Cardiac septum (tissue), 1 donor: ENCODE data around the gene USP2. TPM values are rescaled to one million over a fixed set of nuclear protein-coding genes. Genes with fewer than 3 reads are reported as not detected.

Experiments
- DNase-seq: peaks from one replicate; pipeline ENCODE4 v3.0.0-alpha.2; 2020; ENCODE audit warnings: low spot score
- intact Hi-C: fragments of 100-400 bp; cut with DNase I; formaldehyde crosslinking; loops from one replicate; pipeline ENCODE4 v1.14.0; 2022
- long read RNA-seq: library from polyadenylated mRNA; unstranded; transcript quantifications from one replicate; pipeline ENCODE4 v2.0.0, GENCODE V29; 2021
- total RNA-seq: library from RNA; stranded (reverse); fragmentation: NEBNext Ultra II Directional; extraction: Animal tissue kit (Norgen Biotek cat#: 25700); gene quantifications from one replicate; pipeline ENCODE4 v1.2.1, GENCODE V29; 2021
- donor health status: DM: no; HTN: no; CAD: no.

USP2 gene, protein sequence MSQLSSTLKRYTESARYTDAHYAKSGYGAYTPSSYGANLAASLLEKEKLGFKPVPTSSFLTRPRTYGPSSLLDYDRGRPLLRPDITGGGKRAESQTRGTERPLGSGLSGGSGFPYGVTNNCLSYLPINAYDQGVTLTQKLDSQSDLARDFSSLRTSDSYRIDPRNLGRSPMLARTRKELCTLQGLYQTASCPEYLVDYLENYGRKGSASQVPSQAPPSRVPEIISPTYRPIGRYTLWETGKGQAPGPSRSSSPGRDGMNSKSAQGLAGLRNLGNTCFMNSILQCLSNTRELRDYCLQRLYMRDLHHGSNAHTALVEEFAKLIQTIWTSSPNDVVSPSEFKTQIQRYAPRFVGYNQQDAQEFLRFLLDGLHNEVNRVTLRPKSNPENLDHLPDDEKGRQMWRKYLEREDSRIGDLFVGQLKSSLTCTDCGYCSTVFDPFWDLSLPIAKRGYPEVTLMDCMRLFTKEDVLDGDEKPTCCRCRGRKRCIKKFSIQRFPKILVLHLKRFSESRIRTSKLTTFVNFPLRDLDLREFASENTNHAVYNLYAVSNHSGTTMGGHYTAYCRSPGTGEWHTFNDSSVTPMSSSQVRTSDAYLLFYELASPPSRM
- total RNA-seq: 80.0 TPM
- long read RNA-seq, transcript USP2-204 (12 exons, 1,704 nt): major isoform, 15 of 46 reads
- long read RNA-seq, partial matches to known transcripts: 22 of 46 reads
- long read RNA-seq, other reads (novel, unspliced or antisense): 9 of 46 reads

DNA sequence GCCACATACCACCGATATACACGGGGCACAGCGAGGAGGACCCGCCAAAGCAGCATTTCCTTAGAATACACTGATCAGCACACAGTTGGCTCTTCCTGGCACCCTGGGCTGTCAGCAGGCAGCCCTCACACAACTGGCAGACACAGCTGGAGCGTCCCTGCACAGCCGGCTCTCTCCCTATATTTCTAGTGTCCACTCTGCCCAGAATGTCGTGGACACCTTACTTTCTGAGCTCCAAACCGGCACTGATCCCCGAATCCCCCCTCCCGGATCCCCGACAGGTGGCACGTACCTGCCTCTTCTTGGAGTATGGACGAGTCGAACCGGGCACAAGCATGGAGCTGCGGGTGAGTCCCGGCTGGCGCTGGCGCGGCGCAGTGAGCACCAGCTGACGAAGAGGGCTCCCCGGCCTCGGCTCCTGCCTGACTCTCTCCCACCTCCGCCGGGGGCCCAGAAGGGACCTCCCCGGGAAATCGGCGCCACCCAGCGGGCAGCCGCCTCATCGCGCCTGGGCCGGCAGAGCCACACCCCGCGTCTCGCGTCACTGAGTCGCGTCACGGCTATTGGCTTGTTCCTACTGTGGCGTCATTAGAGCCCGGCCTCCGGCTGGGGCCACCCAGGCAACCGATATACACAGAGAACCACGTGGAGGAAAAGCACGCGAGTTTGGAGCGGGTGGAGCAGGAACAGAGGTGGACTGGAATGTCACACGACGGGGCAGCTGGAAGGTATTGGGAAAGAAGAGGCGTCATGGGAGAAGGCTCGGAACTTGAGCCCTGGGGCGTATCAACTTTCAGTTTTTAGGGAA is at the start of gene USP2:
TSS of gene USP2 (minus strand) at position 510 of the 808 bp plus-strand sequence. CDS start 8,210 bp downstream, outside the sequence.
- intact Hi-C loops: loop anchor here (5.0 kb wide), 1 partner anchor 91 kb away; no protein-coding TSS in a partner anchor
- DNase-seq: peak; percentile 98

DNA sequence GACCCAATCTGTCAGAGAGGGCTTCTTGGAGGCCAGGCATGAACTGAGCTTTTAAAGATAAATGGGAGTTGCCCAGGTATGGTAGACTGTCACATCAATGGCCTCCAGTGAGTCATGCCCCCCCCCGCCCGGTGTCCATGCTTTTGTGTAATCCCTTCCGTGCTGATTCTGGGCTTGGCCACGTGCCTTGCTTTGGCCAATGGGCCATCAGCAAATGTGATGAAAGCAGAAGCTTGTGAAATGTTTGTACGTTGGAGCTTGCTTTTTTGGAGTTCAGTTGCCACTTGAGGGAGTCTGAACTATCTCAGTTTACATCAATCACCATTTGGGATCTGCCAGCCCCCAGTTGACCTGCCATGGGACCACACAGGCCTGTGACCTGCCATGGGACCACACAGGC is 45.8 kb upstream of the USP2 start:
- no peak for DNase-seq
- intact Hi-C loops: no loop called here

DNA sequence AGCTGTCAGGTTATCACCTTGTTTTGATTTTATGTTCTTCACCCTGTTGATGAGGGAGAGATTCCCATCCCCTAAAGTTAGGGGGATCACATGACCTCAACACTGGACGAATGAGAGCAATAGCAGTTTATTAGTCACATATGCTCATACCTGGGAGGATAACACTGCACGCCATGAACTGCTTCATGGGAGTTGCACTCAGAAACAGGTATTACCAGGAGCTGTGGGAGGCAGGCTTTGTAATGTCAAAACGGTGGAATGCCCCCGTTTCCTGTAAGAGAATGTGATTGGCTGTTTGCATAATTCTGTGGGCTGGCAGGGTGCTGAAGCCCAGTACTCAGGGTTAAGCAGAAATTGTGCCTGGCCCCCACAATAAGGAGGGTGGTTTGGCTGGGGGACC is 44.7 kb upstream of the USP2 start:
- intact Hi-C loops: no loop called here
- DNase-seq: no peak

DNA sequence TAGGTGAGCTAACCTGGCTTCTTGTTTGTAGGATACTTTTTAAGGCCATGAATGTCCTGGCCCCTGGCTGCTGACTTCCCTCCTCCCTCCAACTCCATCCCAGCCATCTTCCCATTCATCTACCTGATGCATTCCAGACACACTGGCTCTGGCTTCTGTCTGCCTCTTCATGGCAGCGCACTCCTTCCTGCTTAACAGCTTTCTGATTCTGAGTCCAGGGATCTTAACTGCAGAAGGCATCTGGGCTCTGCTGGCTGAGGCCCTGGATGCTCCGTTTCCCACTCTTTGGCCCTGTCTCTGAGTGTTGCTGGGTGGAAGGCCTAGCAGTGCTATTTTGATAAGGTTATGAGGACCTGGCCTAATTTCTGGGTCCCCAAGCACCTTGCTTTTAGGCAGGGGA is 43.3 kb upstream of the USP2 start:
- intact Hi-C loops: no loop called here
- DNase-seq: no peak

DNA sequence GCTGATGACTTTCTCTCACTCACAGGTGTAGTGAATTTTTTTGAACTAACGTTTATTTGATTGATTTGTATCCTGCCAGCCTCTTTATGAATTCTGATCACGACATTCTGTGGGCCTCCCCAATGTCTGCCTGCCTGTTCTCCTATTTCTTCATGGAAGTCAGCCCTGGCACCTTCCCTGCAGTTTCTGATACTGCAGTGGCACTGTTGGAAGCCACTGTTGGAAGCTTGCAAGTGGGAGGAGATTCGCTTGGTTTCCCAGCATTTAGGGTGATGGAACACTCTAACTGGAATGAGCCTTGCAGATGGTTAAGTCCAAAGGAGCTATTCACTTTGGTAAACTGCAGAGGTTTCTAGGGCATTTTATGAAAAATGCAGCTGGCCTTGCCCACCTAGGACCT is 42.8 kb upstream of the USP2 start:
- intact Hi-C loops: no loop called here
- DNase-seq: no peak

GRCh38 chr11:119423509-119424254 is 42.2 kb upstream of the USP2 start:
- DNase-seq: no peak
- intact Hi-C loops: no loop called here

DNA sequence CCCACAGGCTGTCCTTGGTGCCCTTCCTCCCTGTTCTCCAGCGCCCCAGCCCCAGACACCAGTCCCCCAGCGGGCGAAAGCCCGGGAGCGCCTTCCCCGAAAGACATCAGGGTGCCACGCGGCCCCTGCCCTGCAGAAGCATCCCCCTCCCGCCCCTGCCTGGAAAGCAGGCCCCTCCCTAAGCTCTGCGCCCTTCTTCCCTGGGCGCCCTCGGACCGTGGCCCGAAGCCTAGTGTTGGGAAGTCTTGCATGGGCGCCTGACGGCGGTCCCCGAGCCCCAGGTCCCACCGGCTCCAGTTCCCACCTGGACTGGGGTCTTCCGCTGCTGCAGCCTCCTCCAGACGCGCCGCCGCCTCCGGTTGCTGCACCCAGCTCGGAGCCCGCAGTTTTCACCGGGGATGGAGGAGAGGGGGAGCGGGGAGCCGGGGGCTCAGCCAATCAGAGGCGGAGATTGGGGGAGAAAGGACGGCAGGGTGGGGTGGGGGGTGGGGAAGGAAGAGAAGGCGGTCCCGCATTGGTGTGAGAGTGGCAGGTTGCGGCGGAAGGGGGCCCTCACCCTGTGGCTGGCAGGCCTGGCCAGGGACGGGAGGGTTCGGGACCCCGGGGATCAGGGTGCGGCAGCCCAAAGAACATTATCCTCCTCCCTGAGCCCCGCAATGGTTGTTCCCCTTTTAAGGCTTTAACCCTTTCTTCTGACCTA is 41.5 kb upstream of the USP2 start, which contains the start of gene THY1:
TSS of gene THY1 (minus strand) at position 364 of the 700 bp plus-strand sequence. CDS start 2,267 bp downstream, outside the sequence.
- intact Hi-C loops: no loop called here
- DNase-seq: no peak

DNA sequence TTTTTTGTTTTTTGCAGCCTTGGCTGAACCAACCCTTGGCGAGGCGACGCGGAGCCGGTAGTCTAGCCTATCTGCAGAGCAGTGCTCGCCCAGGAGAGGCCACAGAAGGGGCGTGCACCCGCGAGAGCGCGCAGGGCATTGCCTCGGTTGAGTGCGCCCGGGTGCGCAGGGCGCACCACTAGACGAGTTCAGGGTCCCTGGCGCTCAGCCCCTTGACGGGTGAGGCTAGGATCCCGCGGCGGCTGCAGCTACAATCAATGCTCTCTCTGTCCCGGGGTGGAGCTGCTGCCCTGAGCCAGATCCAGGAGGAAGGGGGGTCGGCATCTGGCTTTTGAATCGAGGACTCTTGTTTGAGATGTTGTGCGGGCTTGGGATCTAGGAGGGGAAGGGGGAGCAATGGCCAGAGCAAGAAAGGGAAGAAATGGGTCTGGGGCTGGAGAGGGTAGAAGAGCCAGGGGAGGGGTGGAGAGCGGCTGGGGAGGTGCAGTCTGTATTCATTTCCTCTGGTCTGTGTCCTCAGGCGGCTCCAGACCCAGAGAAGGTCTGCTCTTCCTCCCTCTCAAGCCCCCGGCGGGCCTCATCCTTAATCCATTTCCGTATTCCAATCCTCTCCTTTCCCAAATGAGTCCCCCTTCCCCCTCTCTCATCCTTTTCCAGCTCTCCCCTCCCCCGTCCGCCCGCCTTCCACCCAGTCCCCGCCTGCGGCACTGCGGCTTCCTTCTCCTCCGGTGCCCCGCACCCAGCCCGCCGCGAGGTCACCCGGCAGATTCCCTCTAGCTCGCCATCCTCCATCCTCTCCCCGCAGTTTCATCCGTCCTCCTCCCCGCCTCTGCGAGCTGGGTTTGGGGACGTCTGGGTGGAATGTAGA is 40.7 kb upstream of the USP2 start:
- intact Hi-C loops: no loop called here
- DNase-seq: no peak

DNA sequence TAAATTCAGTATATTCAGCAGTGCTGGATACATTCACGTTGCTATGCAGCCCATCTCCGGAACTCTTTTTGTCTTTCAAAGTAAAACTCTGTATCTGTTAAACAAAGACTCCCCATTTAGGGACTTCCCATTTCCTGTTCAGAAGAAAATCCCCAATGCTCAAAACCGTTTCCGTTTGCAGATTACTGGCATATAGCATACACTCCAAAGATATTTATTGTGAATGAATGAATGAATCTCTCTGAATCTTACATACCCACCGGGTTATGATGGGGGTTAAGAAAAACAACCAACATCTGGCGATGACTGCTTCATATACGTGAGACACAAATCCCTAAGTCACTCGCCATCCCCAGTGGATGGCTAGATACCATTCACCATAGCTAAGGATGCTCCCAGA is 39.9 kb upstream of the USP2 start:
- intact Hi-C loops: no loop called here
- DNase-seq: no peak

- intact Hi-C loops: no loop called here
These were observed 39.1 kb upstream of the USP2 start for GRCh38 chr11:119420631-119421030.

GRCh38 chr11:119419834-119420492 is 38.5 kb upstream of the USP2 start:
- intact Hi-C loops: no loop called here
- no peak for DNase-seq

More at GRCh38 chr11:119420631-119421030, 39.1 kb upstream of the USP2 start:
- DNase-seq: no peak

GRCh38 chr11:119419246-119419645 is 37.8 kb upstream of the USP2 start:
- no peak for DNase-seq
- intact Hi-C loops: no loop called here

GRCh38 chr11:119418759-119419158 is 37.3 kb upstream of the USP2 start:
- intact Hi-C loops: no loop called here
- no peak for DNase-seq

DNA sequence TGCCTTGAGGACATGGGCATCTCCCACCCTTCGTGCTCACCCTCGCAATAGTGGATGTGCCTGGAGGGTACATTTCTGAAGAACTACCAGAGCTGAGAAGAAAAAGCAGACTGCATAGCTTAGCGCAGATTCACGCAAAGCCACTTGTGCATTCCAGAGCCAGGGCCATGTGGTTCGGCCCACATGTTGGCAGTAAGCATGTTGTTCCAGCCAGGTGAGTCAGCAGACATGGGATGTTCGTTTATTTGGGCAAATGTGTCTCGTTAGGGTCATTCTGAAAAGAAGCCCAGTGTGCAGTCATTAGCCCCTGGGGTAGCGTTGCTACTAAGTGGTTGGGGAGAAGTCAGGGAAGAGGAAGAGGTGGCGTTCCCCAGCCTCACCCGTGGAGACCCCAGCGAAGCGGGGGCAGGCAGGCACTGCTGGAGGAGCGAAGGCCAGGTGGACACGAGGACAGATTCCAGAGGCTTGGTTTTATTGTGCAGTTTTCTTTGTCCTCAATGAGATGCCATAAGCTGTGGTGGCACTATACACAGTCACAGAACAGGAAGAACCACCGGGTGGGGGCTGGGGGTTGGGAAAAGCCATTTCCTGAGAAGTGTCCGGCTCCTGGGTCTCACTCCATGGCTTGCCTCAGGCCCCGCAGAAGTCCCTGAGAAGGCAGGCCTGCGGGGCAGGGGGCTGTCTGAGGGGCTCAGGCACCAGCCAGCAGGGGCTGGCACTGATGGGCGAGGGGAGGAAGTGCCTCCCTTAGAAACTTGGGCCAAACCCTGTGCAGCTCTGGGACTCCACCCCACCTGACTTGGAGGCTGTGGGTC is 36.4 kb upstream of the USP2 start:
- DNase-seq: no peak
- intact Hi-C loops: no loop called here

GRCh38 chr11:119416606-119417580 is 35.4 kb upstream of the USP2 start:
- intact Hi-C loops: no loop called here
- no peak for DNase-seq
